B cell (primary cell): ENCODE results near the gene RAC3. TPM values are rescaled to one million over a fixed set of nuclear protein-coding genes. Genes with fewer than 3 reads are reported as not detected.

ENCODE experiments used
- ATAC-seq: fragments of 200-7000 bp; cut with Tn5 transposase; one replicate; pipeline ENCODE4 v1.10.0; 2021; ENCODE audit warnings: low read depth, mild to moderate bottlenecking, moderate number of reproducible peaks, moderate library complexity
- CTCF ChIA-PET: fragments of 350-600 bp; sonication (Branson Sonifier 250); formaldehyde crosslinking; loops from one replicate; lab custom pipeline; 2021; ENCODE audit warnings: antibody characterized with exemption, inconsistent platforms; lab: Charles Lee
- POLR2A ChIA-PET: fragments of 350-600 bp; sonication (Branson Sonifier 250); formaldehyde crosslinking; loops from one replicate; lab custom pipeline; 2021; ENCODE audit warnings: antibody characterized with exemption; lab: Charles Lee
- DNase-seq: peaks from one replicate; pipeline ENCODE4 v3.0.0; 2013
- H2AFZ ChIP-seq: 2 replicates; pipeline ENCODE4 v1.6.1; 2012; ENCODE audit warnings: mild to moderate bottlenecking, low read depth, low read length; ENCODE audit not compliant: insufficient read depth, poor library complexity, severe bottlenecking
- H3K27ac ChIP-seq, 2 donors: 1 replicate in 1 of 2; 2 replicates in 1 of 2; pipeline ENCODE4 v1.5.1; 2012 to 2013; ENCODE audit warnings: low read length in 2 of 2, mild to moderate bottlenecking in 2 of 2, moderate library complexity in 1 of 2
- H3K27me3 ChIP-seq, 4 experiments: fragments of 200-600 bp in 1 of 4; sonication (generic) in 1 of 4; replicated peaks in 1 of 4; 1 replicate in 2 of 4; 2 replicates in 2 of 4; pipeline versions ENCODE4 v1.6.1 to v1.7.0; 2013 to 2016; ENCODE audit warnings: low read length in 3 of 4, mild to moderate bottlenecking in 2 of 4, mixed read lengths in 1 of 4, moderate library complexity in 1 of 4; ENCODE audit not compliant: insufficient read depth in 4 of 4, control insufficient read depth in 3 of 4; ENCODE audit errors: control extremely low read depth in 1 of 4
- H3K36me3 ChIP-seq, 2 experiments: replicated peaks in 1 of 2; 1 replicate in 1 of 2; 2 replicates in 1 of 2; pipeline versions ENCODE4 v1.6.1 to v1.7.1; 2013; ENCODE audit warnings: low read length in 1 of 2; ENCODE audit not compliant: insufficient read depth in 2 of 2, control insufficient read depth in 1 of 2; ENCODE audit errors: control extremely low read depth in 1 of 2, extremely low read depth in 1 of 2
- H3K4me1 ChIP-seq, 2 donors: fragments of 200-600 bp in 1 of 2; sonication (generic) in 1 of 2; 1 replicate in 1 of 2; 2 replicates in 1 of 2; pipeline versions ENCODE4 v1.5.1 to v1.6.1; 2013 to 2017; ENCODE audit warnings: low read length in 2 of 2; ENCODE audit not compliant: control insufficient read depth in 2 of 2, insufficient read depth in 2 of 2
- H3K4me2 ChIP-seq: replicated peaks from 2 replicates; pipeline ENCODE3; 2012; ENCODE audit warnings: mild to moderate bottlenecking, low read depth, low read length; ENCODE audit not compliant: poor library complexity, severe bottlenecking
- H3K4me3 ChIP-seq, 5 experiments: fragments of 200-600 bp in 1 of 5; sonication (generic) in 1 of 5; 1 replicate in 3 of 5; 2 replicates in 2 of 5; pipeline versions ENCODE4 v1.5.1 to v1.7.0; 2011 to 2016; ENCODE audit warnings: low read length in 4 of 5, mild to moderate bottlenecking in 4 of 5, low read depth in 2 of 5, control low read depth in 1 of 5, moderate library complexity in 1 of 5; ENCODE audit not compliant: insufficient read depth in 1 of 5; ENCODE audit errors: control extremely low read depth in 1 of 5, extremely low read depth in 1 of 5
- H3K79me2 ChIP-seq: fragments of 200-600 bp; sonication (generic); one replicate; pipeline ENCODE4 v1.6.0; 2016; ENCODE audit warnings: low read length; ENCODE audit not compliant: control insufficient read depth, insufficient read depth
- H3K9ac ChIP-seq: fragments of 200-600 bp; sonication (generic); 2 replicates; pipeline ENCODE4 v1.6.1; 2017; ENCODE audit warnings: mild to moderate bottlenecking, low read length, moderate library complexity
- H3K9me3 ChIP-seq, 3 donors: one replicate each; pipeline versions ENCODE4 v1.6.1 to v1.7.1; 2013; ENCODE audit warnings: low read length in 2 of 3; ENCODE audit not compliant: control insufficient read depth in 2 of 3, insufficient read depth in 1 of 3; ENCODE audit errors: control extremely low read depth in 1 of 3
- H4K20me1 ChIP-seq: 2 replicates; pipeline ENCODE4 v1.6.0; 2012; ENCODE audit warnings: mild to moderate bottlenecking, low read length; ENCODE audit not compliant: insufficient read depth, control insufficient read depth, poor library complexity, severe bottlenecking
- H3K27ac Mint-ChIP-seq: one replicate; pipeline ENCODE4 v1.8.0; 2021; ENCODE audit warnings: mixed read lengths
- H3K27me3 Mint-ChIP-seq: one replicate; pipeline ENCODE4 v1.8.0; 2021; ENCODE audit warnings: mixed read lengths
- H3K4me1 Mint-ChIP-seq: one replicate; pipeline ENCODE4 v1.8.0; 2021; ENCODE audit warnings: mixed read lengths
- H3K4me3 Mint-ChIP-seq: one replicate; pipeline ENCODE4 v1.8.0; 2021; ENCODE audit warnings: mixed read lengths
- H3K9me3 Mint-ChIP-seq: one replicate; pipeline ENCODE4 v1.8.0; 2022; ENCODE audit warnings: mixed read lengths; ENCODE audit not compliant: insufficient read depth
- EZH2 ChIP-seq: IDR thresholded peaks from 2 replicates; pipeline ENCODE4 v1.6.1; 2012; ENCODE audit warnings: borderline replicate concordance, low read depth, mild to moderate bottlenecking, moderate library complexity, low read length; ENCODE audit not compliant: insufficient read depth, poor library complexity, severe bottlenecking
- WGBS: methylation state at CpG from one replicate; pipeline ENCODE4 v1.1.5; 2013; ENCODE audit warnings: missing lambda C conversion rate; ENCODE audit not compliant: insufficient coverage; 5-methylcytosine and 5-hydroxymethylcytosine counted together
- intact Hi-C: fragments of 100-400 bp; cut with micrococcal nuclease; formaldehyde crosslinking; loops from one replicate; pipeline ENCODE4 v1.10.0; 2022
- polyA plus RNA-seq: library from polyadenylated mRNA; depleted of rRNA; stranded (reverse); fragments of >200 nt; gene quantifications from 2 replicates; pipeline ENCODE4 v1.2.3, GENCODE V29; 2012
- total RNA-seq, 2 donors: library from RNA; stranded (reverse); fragments of 120-200 nt in 1 of 2; gene quantifications; 1 replicate in 1 of 2; 2 replicates in 1 of 2; pipeline versions ENCODE4 v1.2.3 to v1.2.4, GENCODE V29; 2013 to 2022
- TF ChIP-seq, protein P1 (sequence below): fragments of 200-600 bp; IDR thresholded peaks from one replicate; pipeline ENCODE4 v1.8.0; 2022; ENCODE audit warnings: antibody characterized with exemption, mild to moderate bottlenecking

Gene RAC3
- total and polyA plus RNA-seq, 2 donors (not counting 1 experiment from before 2014, with no cell fraction given): 0.62 to 2.0 TPM

DNA sequence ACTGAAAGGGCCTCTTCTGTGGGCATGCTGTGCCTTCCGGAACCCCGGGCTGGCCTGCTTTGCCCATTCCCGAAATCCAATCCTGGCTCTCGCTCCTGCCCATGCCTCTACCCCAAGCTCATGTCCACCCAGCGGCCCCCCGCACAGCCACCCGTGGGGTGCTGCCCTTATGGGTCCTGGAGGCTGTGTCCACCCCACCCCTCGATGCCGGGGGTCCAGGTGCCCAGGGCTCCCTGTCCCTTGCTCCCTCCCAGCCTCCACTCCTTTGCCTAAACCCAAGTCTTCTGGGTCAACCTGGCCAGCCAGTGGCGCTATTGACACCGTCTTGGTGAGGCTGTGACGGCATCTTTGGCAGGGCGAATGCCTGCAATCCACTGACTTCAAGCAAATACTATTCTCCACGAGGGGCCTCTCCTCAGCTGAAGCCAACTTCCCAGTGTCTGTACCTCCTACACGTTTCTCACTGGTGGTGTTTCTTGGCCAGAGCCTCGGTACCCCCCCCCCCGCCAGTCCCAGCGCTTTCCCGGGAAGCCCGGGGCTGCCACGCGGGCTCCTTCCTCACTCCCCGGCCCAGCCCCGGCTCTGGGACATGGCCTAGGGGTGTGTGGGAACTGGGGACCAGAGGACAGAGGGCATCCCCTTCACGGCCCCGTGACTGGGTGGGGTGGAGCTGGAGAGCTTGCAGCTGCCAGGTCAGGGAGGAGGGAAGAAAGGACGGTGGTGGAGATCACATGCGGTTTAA is 46.3 kb downstream of the RAC3 start:
- WGBS: 91% methylated on average over 19 of the region's 28 CpGs
- Histone ChIP-seq H3K4me3 (no peak overlapping the region), H3K9me3 (no peaks in the 10 kb centered on the region), H3K9ac (no peak overlapping the region), H3K36me3 (peaks cover 0 to 23% of the 10 kb centered on the region in 2 experiments), H3K4me2 (no peak overlapping the region), H3K4me1 (no peaks in the 10 kb centered on the region), H3K27ac (no peak overlapping the region), H2AFZ (no peak overlapping the region), H3K27me3 (no peaks in the 10 kb centered on the region), H3K79me2 (no peaks in the 10 kb centered on the region), H4K20me1 (no peaks in the 10 kb centered on the region)
- TF ChIP-seq EZH2: no peak
- TF ChIP-seq, protein P1, sequence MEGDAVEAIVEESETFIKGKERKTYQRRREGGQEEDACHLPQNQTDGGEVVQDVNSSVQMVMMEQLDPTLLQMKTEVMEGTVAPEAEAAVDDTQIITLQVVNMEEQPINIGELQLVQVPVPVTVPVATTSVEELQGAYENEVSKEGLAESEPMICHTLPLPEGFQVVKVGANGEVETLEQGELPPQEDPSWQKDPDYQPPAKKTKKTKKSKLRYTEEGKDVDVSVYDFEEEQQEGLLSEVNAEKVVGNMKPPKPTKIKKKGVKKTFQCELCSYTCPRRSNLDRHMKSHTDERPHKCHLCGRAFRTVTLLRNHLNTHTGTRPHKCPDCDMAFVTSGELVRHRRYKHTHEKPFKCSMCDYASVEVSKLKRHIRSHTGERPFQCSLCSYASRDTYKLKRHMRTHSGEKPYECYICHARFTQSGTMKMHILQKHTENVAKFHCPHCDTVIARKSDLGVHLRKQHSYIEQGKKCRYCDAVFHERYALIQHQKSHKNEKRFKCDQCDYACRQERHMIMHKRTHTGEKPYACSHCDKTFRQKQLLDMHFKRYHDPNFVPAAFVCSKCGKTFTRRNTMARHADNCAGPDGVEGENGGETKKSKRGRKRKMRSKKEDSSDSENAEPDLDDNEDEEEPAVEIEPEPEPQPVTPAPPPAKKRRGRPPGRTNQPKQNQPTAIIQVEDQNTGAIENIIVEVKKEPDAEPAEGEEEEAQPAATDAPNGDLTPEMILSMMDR: no peak
- DNase-seq: no peak
- CTCF ChIA-PET: no interaction called here
- no peak for ATAC-seq
- H3K27ac Mint-ChIP-seq: no peak overlapping the region
- H3K4me1 Mint-ChIP-seq: no peaks in the 10 kb centered on the region
- no peaks in the 10 kb centered on the region for H3K9me3 Mint-ChIP-seq
- intact Hi-C loops: no loop called here
- POLR2A ChIA-PET: no interaction called here
- no peak overlapping the region for H3K4me3 Mint-ChIP-seq
- H3K27me3 Mint-ChIP-seq: no peaks in the 10 kb centered on the region

DNA sequence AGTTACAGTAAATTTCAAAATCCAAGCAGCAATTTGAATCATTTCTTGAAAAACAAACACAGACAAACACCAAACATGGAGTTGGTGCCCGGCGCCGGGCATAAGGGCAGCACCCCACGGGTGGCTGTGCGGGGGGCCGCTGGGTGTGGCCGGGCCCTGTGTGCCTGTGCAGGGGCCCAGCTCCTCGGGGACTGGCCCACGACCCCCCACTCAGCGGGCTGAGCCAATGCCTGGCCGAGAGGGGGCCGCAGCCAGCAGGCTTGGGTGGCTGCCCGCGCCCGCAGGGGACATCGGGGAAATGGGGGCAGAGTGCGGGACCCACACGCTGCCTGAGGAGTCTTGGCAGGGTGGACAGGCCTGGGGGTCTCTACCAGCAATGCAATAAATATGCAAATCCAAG is 47.0 kb downstream of the RAC3 start:
- Histone ChIP-seq H2AFZ (no peak overlapping the region), H3K4me3 (no peak overlapping the region), H3K36me3 (peaks cover 0 to 30% of the 10 kb centered on the region in 2 experiments), H3K9me3 (no peaks in the 10 kb centered on the region), H3K79me2 (no peaks in the 10 kb centered on the region), H4K20me1 (no peaks in the 10 kb centered on the region), H3K4me2 (no peak overlapping the region), H3K27me3 (no peaks in the 10 kb centered on the region), H3K27ac (no peak overlapping the region), H3K4me1 (no peaks in the 10 kb centered on the region), H3K9ac (no peak overlapping the region)
- POLR2A ChIA-PET: no interaction called here
- no peaks in the 10 kb centered on the region for H3K27me3 Mint-ChIP-seq
- no peak for TF ChIP-seq EZH2
- TF ChIP-seq, protein P1: no peak
- WGBS: 95% methylated on average over 17 of the region's 18 CpGs
- ATAC-seq (no peak), DNase-seq (no peak)
- CTCF ChIA-PET: no interaction called here
- no peaks in the 10 kb centered on the region for H3K4me1 Mint-ChIP-seq
- H3K27ac Mint-ChIP-seq: no peak overlapping the region
- H3K9me3 Mint-ChIP-seq: no peaks in the 10 kb centered on the region
- intact Hi-C loops: no loop called here
- no peak overlapping the region for H3K4me3 Mint-ChIP-seq
